GM19239 (cell line): ENCODE measurements around the gene KIR2DL4.
"Not testable (repeated sequence)": the region's sequence is repeated elsewhere in the genome, so short reads cannot be mapped to it uniquely, and the experiment has no call there.

Experiments
- DNase-seq: peaks from one replicate; pipeline ENCODE4 v3.0.0; 2011; ENCODE audit warnings: low spot score; ENCODE audit not compliant: insufficient read length
- FAIRE-seq: peaks from 2 replicates; lab custom pipeline; 2011; peaks lifted over from hg19 to GRCh38; lab: Jason Lieb, UNC

The KIR2DL4 gene

GRCh38 chr19:54795758-54796157 lies 7.7 kb upstream of the KIR2DL4 start:
- no peak for DNase-seq
- FAIRE-seq, result no peak

- FAIRE-seq (no peak), DNase-seq (no peak)
Measured at GRCh38 chr19:54804101-54804500, 691 bp downstream of the KIR2DL4 start.

- FAIRE-seq (no peak), DNase-seq (no peak)
Measured at GRCh38 chr19:54804571-54804970, 1.2 kb downstream of the KIR2DL4 start.

GRCh38 chr19:54805665-54806515 lies 2.5 kb downstream of the KIR2DL4 start:
- FAIRE-seq, result no peak
- DNase-seq, result no peak

GRCh38 chr19:54806516-54806838 lies 3.1 kb downstream of the KIR2DL4 start:
- no peak for DNase-seq
- FAIRE-seq, result no peak

- FAIRE-seq, DNase-seq: not testable (repeated sequence)
Measured at GRCh38 chr19:54814571-54814970, 11.2 kb downstream of the KIR2DL4 start.

GRCh38 chr19:54816251-54816650 lies 12.8 kb downstream of the KIR2DL4 start, which contains the start of gene KIR3DL1:
Gene KIR3DL1 (plus strand): TSS chr19:54816468.
- not testable (repeated sequence) for FAIRE-seq

GRCh38 chr19:54817670-54818536 lies 14.5 kb downstream of the KIR2DL4 start:
- no peak for DNase-seq
- FAIRE-seq, result no peak

More at GRCh38 chr19:54816251-54816650, 12.8 kb downstream of the KIR2DL4 start, which contains the start of gene KIR3DL1:
- not testable (repeated sequence) for DNase-seq

GRCh38 chr19:54824416-54824815 lies 21.0 kb downstream of the KIR2DL4 start:
- not testable (repeated sequence) for FAIRE-seq, DNase-seq

GRCh38 chr19:54825326-54825725 lies 21.9 kb downstream of the KIR2DL4 start:
- DNase-seq, FAIRE-seq: not testable (repeated sequence)

GRCh38 chr19:54828064-54828463 lies 24.7 kb downstream of the KIR2DL4 start:
- not testable (repeated sequence) for DNase-seq, FAIRE-seq

- DNase-seq, FAIRE-seq: not testable (repeated sequence)
Measured at GRCh38 chr19:54832496-54832895, 29.1 kb downstream of the KIR2DL4 start, which contains the start of gene KIR2DS4. Gene KIR2DS4 (plus strand): TSS chr19:54832676.

GRCh38 chr19:54835126-54835525 lies 31.7 kb downstream of the KIR2DL4 start:
- FAIRE-seq, DNase-seq: not testable (repeated sequence)

- FAIRE-seq, DNase-seq: not testable (repeated sequence)
Measured at GRCh38 chr19:54837522-54837921, 34.1 kb downstream of the KIR2DL4 start.

- DNase-seq, FAIRE-seq: not testable (repeated sequence)
Measured at GRCh38 chr19:54843171-54843570, 39.8 kb downstream of the KIR2DL4 start.

GRCh38 chr19:54850061-54850640 lies 46.7 kb downstream of the KIR2DL4 start, which contains the start of gene KIR3DL2:
Gene KIR3DL2 (plus strand): TSS chr19:54850443. CDS start chr19:54850476, 33 bp downstream.
- not testable (repeated sequence) for FAIRE-seq, DNase-seq

GRCh38 chr19:54850930-54851329 lies 47.5 kb downstream of the KIR2DL4 start:
- FAIRE-seq, result no peak
- no peak for DNase-seq

- DNase-seq, result no peak
- FAIRE-seq, result no peak
Measured at GRCh38 chr19:54851353-54851752, 47.9 kb downstream of the KIR2DL4 start.

- not testable (repeated sequence) for DNase-seq, FAIRE-seq
Measured at GRCh38 chr19:54855241-54855640, 51.8 kb downstream of the KIR2DL4 start.

- not testable (repeated sequence) for FAIRE-seq, DNase-seq
Measured at GRCh38 chr19:54858476-54858875, 55.1 kb downstream of the KIR2DL4 start.
